HG02981 (cell line): ENCODE results near the gene HBM.
"Not testable (repeated sequence)": the region's sequence is repeated elsewhere in the genome, so short reads cannot be mapped to it uniquely, and the experiment has no call there.

Experiments
- ATAC-seq: cut with Tn5 transposase; IDR thresholded peaks from one replicate; pipeline ENCODE4 v1.9.1; 2021; ENCODE audit warnings: mild to moderate bottlenecking, moderate library complexity; ENCODE audit not compliant: unreplicated experiment

Gene HBM

DNA sequence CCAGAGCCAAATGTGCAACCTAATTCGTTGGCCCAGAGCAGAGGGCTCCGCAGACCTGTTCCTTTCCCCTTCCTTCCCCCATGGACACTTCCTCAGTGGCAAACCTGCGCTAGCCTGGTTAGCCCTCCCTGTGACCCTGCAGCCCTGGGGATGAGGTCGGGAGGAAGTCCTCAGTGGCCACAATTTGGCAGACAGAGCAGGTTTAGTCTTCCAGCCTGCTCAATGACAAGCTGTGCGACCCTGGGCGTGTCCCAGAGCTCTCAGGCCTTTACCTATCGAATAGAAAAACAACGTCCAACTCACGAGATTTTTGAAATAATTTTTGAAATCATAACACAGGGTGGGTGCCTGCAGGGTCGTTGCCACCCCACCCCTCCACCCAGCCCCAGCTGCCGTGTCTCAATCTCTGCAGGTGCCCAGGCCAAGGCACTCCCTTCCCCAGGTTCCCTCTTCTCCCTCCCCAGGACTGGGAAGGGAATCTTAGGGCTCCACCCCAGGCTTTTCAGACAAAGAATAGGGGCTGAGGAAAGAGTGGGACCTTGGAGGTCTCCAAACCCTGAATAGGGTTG lies 1.4 kb downstream of the HBM start:
- ATAC-seq: no peak

DNA sequence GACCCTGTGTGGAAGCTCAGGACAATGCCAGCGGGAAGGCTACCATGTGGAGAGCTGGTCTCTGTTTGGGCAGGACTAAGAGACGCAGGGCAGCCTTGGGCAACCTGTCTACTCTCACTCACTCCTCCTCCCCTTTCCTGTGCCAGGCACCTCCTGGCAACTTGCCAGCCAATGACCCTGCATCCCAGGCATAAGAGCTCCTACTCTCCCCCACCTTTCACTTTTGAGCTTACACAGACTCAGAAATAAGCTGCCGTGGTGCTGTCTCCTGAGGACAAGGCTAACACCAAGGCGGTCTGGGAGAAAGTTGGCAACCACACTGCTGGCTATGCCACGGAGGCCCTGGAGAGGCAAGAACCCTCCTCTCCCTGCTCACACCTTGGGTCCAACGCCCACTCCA lies 2.6 kb downstream of the HBM start:
- no peak for ATAC-seq

- no peak for ATAC-seq
Measured at GRCh38 chr16:169014-169413, 3.2 kb downstream of the HBM start.

GRCh38 chr16:170088-170507 lies 4.3 kb downstream of the HBM start:
- ATAC-seq: not testable (repeated sequence)

GRCh38 chr16:170788-171187 lies 5.0 kb downstream of the HBM start:
- ATAC-seq: no peak

- ATAC-seq: not testable (repeated sequence)
Measured at GRCh38 chr16:172374-172941, 6.7 kb downstream of the HBM start, which contains the start of gene HBA2. Gene HBA2, plus strand, starts transcription at chr16:172876. Its CDS starts 37 bp downstream, at chr16:172913.

DNA sequence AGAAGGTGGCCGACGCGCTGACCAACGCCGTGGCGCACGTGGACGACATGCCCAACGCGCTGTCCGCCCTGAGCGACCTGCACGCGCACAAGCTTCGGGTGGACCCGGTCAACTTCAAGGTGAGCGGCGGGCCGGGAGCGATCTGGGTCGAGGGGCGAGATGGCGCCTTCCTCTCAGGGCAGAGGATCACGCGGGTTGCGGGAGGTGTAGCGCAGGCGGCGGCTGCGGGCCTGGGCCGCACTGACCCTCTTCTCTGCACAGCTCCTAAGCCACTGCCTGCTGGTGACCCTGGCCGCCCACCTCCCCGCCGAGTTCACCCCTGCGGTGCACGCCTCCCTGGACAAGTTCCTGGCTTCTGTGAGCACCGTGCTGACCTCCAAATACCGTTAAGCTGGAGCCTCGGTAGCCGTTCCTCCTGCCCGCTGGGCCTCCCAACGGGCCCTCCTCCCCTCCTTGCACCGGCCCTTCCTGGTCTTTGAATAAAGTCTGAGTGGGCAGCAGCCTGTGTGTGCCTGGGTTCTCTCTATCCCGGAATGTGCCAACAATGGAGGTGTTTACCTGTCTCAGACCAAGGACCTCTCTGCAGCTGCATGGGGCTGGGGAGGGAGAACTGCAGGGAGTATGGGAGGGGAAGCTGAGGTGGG lies 7.6 kb downstream of the HBM start:
- not testable (repeated sequence) for ATAC-seq

DNA sequence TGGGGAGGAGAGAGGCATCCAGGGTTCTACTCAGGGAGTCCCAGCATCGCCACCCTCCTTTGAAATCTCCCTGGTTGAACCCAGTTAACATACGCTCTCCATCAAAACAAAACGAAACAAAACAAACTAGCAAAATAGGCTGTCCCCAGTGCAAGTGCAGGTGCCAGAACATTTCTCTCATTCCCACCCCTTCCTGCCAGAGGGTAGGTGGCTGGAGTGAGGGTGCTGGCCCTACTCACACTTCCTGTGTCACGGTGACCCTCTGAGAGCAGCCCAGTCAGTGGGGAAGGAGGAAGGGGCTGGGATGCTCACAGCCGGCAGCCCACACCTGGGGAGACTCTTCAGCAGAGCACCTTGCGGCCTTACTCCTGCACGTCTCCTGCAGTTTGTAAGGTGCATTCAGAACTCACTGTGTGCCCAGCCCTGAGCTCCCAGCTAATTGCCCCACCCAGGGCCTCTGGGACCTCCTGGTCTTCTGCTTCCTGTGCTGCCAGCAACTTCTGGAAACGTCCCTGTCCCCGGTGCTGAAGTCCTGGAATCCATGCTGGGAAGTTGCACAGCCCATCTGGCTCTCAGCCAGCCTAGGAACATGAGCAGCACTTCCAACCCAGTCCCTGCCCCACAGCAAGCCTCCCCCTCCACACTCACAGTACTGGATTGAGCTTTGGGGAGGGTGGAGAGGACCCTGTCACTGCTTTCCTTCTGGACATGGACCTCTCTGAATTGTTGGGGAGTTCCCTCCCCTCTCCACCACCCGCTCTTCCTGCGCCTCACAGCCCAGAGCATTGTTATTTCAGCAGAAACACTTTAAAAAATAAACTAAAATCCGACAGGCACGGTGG lies 8.4 kb downstream of the HBM start:
- not testable (repeated sequence) for ATAC-seq

DNA sequence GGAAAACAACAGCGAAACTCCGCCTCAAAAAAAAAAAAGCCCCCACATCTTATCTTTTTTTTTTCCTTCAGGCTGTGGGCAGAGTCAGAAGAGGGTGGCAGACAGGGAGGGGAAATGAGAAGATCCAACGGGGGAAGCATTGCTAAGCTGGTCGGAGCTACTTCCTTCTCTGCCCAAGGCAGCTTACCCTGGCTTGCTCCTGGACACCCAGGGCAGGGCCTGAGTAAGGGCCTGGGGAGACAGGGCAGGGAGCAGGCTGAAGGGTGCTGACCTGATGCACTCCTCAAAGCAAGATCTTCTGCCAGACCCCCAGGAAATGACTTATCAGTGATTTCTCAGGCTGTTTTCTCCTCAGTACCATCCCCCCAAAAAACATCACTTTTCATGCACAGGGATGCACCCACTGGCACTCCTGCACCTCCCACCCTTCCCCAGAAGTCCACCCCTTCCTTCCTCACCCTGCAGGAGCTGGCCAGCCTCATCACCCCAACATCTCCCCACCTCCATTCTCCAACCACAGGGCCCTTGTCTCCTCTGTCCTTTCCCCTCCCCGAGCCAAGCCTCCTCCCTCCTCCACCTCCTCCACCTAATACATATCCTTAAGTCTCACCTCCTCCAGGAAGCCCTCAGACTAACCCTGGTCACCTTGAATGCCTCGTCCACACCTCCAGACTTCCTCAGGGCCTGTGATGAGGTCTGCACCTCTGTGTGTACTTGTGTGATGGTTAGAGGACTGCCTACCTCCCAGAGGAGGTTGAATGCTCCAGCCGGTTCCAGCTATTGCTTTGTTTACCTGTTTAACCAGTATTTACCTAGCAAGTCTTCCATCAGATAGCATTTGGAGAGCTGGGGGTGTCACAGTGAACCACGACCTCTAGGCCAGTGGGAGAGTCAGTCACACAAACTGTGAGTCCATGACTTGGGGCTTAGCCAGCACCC lies 9.5 kb downstream of the HBM start:
- no peak for ATAC-seq

- not testable (repeated sequence) for ATAC-seq
Measured at GRCh38 chr16:176006-176405, 10.2 kb downstream of the HBM start.

DNA sequence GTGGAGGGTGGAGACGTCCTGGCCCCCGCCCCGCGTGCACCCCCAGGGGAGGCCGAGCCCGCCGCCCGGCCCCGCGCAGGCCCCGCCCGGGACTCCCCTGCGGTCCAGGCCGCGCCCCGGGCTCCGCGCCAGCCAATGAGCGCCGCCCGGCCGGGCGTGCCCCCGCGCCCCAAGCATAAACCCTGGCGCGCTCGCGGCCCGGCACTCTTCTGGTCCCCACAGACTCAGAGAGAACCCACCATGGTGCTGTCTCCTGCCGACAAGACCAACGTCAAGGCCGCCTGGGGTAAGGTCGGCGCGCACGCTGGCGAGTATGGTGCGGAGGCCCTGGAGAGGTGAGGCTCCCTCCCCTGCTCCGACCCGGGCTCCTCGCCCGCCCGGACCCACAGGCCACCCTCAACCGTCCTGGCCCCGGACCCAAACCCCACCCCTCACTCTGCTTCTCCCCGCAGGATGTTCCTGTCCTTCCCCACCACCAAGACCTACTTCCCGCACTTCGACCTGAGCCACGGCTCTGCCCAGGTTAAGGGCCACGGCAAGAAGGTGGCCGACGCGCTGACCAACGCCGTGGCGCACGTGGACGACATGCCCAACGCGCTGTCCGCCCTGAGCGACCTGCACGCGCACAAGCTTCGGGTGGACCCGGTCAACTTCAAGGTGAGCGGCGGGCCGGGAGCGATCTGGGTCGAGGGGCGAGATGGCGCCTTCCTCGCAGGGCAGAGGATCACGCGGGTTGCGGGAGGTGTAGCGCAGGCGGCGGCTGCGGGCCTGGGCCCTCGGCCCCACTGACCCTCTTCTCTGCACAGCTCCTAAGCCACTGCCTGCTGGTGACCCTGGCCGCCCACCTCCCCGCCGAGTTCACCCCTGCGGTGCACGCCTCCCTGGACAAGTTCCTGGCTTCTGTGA lies 11.0 kb downstream of the HBM start, which contains the start of gene HBA1:
TSS of gene HBA1 (plus strand) at position 204 of the 906 bp plus-strand sequence. CDS start at position 241, 37 bp downstream.
- not testable (repeated sequence) for ATAC-seq

DNA sequence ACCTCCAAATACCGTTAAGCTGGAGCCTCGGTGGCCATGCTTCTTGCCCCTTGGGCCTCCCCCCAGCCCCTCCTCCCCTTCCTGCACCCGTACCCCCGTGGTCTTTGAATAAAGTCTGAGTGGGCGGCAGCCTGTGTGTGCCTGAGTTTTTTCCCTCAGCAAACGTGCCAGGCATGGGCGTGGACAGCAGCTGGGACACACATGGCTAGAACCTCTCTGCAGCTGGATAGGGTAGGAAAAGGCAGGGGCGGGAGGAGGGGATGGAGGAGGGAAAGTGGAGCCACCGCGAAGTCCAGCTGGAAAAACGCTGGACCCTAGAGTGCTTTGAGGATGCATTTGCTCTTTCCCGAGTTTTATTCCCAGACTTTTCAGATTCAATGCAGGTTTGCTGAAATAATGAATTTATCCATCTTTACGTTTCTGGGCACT lies 11.6 kb downstream of the HBM start:
- no peak for ATAC-seq

DNA sequence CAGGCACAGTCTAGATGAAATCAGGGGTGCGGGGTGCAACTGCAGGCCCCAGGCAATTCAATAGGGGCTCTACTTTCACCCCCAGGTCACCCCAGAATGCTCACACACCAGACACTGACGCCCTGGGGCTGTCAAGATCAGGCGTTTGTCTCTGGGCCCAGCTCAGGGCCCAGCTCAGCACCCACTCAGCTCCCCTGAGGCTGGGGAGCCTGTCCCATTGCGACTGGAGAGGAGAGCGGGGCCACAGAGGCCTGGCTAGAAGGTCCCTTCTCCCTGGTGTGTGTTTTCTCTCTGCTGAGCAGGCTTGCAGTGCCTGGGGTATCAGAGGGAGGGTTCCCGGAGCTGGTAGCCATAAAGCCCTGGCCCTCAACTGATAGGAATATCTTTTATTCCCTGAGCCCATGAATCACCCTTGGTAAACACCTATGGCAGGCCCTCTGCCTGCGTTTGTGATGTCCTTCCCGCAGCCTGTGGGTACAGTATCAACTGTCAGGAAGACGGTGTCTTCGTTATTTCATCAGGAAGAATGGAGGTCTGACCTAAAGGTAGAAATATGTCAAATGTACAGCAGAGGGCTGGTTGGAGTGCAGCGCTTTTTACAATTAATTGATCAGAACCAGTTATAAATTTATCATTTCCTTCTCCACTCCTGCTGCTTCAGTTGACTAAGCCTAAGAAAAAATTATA lies 12.3 kb downstream of the HBM start:
- ATAC-seq: no peak

- ATAC-seq: no peak
Measured at GRCh38 chr16:178668-179015, 12.9 kb downstream of the HBM start.

DNA sequence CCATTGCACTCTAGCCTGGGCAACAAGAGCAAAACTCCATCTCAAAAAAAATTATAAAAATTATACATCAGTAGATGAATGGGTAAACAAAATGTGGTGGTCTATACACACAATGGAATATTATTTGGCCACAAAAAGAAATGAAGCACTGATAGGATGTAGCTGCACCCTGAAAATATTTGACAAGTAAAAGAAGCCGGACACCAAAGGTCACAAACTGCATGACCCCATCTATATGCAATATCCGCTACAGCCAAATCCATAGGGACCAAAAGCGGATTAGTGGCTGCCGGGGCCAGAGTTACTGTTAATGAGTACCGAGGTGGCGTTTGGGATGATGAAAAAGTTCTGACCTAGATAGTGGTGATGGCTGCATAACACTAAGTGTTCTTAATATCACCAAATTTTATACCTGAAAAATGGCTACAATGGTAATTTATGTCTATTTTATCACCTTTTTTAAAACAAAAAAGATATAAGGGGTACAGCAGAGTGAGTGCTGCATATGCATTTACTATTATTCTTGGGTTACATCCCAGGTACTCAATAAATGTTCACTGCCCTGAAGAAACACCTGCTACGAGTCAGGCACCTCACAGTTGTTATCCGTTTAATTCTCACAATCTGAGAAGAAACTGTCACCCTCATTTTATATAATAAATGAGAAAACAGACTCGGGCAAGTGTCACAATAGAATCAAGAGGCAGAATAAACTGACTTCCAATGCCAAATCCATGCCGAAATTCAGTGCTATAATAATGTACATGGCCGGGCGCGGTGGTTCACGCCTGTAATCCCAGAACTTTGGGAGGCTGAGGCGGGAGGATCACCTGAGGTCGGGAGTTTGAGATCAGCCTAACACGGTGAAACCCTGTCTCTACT lies 13.7 kb downstream of the HBM start:
- no peak for ATAC-seq

DNA sequence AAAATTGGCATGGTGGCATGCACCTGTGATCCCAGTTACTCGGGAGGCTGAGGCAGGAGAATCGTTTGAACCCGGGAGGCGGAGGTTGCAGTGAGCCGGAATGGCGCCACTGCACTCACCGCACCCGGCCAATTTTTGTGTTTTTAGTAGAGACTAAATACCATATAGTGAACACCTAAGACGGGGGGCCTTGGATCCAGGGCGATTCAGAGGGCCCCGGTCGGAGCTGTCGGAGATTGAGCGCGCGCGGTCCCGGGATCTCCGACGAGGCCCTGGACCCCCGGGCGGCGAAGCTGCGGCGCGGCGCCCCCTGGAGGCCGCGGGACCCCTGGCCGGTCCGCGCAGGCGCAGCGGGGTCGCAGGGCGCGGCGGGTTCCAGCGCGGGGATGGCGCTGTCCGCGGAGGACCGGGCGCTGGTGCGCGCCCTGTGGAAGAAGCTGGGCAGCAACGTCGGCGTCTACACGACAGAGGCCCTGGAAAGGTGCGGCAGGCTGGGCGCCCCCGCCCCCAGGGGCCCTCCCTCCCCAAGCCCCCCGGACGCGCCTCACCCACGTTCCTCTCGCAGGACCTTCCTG lies 14.4 kb downstream of the HBM start, which contains the start of gene HBQ1:
TSS of gene HBQ1 (plus strand) at position 359 of the 575 bp plus-strand sequence. CDS start at position 387, 28 bp downstream.
- no peak for ATAC-seq
